Cardiac fibroblast (primary cell): ENCODE measurements around the gene SDK2.

Experiments
- DNase-seq, 2 donors: peaks; one replicate each; pipeline versions ENCODE4 v3.0.0 to v3.0.0-alpha.2; 2010; ENCODE audit warnings: low read depth in 2 of 2
- H3K4me3 ChIP-seq, 2 donors: replicated peaks in 1 of 2; 1 replicate in 1 of 2; 2 replicates in 1 of 2; pipeline ENCODE4 v1.5.1; 2011; ENCODE audit warnings: low read depth in 2 of 2, low read length in 2 of 2, mild to moderate bottlenecking in 2 of 2, moderate library complexity in 1 of 2
- TF ChIP-seq, protein P1 (sequence below): IDR thresholded peaks from one replicate; pipeline ENCODE4 v1.5.1; 2011; ENCODE audit warnings: low read depth, mild to moderate bottlenecking, low read length, inconsistent platforms

Gene SDK2

DNA sequence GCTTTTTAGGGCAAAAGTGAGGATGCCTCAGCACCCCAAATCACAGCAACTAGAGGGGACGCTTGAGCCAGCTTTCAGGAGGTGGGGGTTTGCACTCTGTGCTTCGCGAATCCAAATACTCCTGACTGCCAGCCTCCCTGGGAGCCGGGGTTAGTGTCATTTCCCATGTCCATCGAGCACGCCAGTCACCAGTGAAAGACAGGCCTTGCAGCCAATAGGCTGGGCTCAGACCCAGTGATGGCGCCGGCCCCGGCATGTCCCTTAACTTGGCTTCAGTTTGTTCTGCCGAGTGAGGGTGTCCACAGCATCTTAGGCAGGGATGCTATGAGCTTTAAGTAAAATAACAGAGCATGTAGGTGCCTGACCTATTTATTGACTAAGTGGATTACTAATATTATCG is 281.5 kb downstream of the SDK2 start:
- TF ChIP-seq, protein P1, sequence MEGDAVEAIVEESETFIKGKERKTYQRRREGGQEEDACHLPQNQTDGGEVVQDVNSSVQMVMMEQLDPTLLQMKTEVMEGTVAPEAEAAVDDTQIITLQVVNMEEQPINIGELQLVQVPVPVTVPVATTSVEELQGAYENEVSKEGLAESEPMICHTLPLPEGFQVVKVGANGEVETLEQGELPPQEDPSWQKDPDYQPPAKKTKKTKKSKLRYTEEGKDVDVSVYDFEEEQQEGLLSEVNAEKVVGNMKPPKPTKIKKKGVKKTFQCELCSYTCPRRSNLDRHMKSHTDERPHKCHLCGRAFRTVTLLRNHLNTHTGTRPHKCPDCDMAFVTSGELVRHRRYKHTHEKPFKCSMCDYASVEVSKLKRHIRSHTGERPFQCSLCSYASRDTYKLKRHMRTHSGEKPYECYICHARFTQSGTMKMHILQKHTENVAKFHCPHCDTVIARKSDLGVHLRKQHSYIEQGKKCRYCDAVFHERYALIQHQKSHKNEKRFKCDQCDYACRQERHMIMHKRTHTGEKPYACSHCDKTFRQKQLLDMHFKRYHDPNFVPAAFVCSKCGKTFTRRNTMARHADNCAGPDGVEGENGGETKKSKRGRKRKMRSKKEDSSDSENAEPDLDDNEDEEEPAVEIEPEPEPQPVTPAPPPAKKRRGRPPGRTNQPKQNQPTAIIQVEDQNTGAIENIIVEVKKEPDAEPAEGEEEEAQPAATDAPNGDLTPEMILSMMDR: no peak
- no peak for DNase-seq
- H3K4me3 ChIP-seq: no peak overlapping the region

- TF ChIP-seq, protein P1: no peak
- H3K4me3 ChIP-seq: no peak overlapping the region
- DNase-seq: no peak
Measured at GRCh38 chr17:73360961-73361761, 283.1 kb downstream of the SDK2 start.

DNA sequence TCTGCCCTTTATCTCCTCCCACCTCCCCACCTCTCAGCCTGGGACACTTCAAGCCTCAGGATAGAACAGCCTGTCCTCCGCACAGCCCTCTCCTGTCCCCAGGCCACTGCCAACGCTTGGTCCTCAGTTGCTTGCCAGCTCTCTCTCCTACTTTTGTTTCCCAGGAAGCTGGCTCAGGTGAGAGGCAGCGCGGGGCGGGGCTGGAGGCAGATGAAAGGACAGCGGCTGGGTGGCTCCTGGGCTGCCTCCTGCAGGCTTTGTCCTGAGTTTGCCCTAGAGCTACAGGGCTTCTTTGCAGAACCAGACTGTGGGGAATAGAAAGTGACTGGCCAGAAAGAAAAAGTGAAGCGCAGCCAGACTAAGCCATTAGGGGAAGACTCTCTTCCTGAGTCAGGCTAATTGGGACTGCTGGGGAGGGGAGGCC is 284.2 kb downstream of the SDK2 start:
- TF ChIP-seq, protein P1: no peak
- DNase-seq: no peak
- no peak overlapping the region for H3K4me3 ChIP-seq

GRCh38 chr17:73359352-73359751 is 284.9 kb downstream of the SDK2 start:
- TF ChIP-seq, protein P1: no peak
- no peak overlapping the region for H3K4me3 ChIP-seq
- DNase-seq: no peak

GRCh38 chr17:73358668-73359067 is 285.6 kb downstream of the SDK2 start:
- TF ChIP-seq, protein P1: no peak
- DNase-seq: no peak
- no peak overlapping the region for H3K4me3 ChIP-seq

DNA sequence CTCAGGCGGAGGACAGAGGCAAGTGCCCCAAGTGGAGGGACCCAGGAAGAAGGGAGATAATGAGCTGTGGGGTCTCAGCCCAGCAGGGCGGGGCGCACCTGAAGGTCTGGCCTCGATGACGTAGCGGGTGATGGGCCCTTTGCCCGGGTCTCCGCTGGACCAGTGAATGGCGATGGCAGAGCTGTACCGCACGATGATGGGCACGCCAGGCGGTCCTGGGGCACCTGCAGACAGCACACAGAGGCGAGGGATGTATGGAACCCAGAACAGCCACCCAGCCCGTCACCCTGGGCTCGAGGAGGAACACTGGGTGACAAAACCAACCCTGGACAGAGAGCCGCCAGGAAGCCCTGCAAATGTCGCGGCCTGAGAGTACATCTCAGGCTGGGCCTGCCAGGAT is 286.3 kb downstream of the SDK2 start:
- DNase-seq: no peak
- no peak overlapping the region for H3K4me3 ChIP-seq
- TF ChIP-seq, protein P1: no peak
